Neuronal stem cell (in vitro differentiated cells): Measurements from ENCODE around the gene SHROOM1.

Experiments
- DNase-seq: peaks from one replicate; pipeline ENCODE4 v3.0.0-alpha.2; 2013; ENCODE audit warnings: low spot score
- H2AFZ ChIP-seq: one replicate; pipeline ENCODE4 v1.6.1; 2013; ENCODE audit warnings: mild to moderate bottlenecking, low read length, inconsistent platforms
- H2AK5ac ChIP-seq: 2 replicates; pipeline ENCODE4 v1.6.1; 2013; ENCODE audit warnings: low read depth, mild to moderate bottlenecking, inconsistent platforms, low read length, moderate library complexity, mixed read lengths
- H2BK120ac ChIP-seq: 2 replicates; pipeline ENCODE4 v1.6.1; 2013; ENCODE audit warnings: low read depth, mild to moderate bottlenecking, inconsistent platforms, low read length, moderate library complexity, mixed read lengths
- H2BK12ac ChIP-seq: one replicate; pipeline ENCODE4 v1.6.1; 2013; ENCODE audit warnings: low read length, inconsistent platforms
- H2BK15ac ChIP-seq: 2 replicates; pipeline ENCODE4 v1.6.1; 2013; ENCODE audit warnings: mild to moderate bottlenecking, low read length, inconsistent platforms, mixed read lengths
- H2BK5ac ChIP-seq: one replicate; pipeline ENCODE4 v1.6.1; 2013; ENCODE audit warnings: inconsistent platforms, mild to moderate bottlenecking, low read length, moderate library complexity
- H3K14ac ChIP-seq: one replicate; pipeline ENCODE4 v1.6.1; 2013; ENCODE audit warnings: low read length, inconsistent platforms
- H3K18ac ChIP-seq: 2 replicates; pipeline ENCODE4 v1.6.1; 2013; ENCODE audit warnings: low read length, inconsistent platforms
- H3K23ac ChIP-seq: 2 replicates; pipeline ENCODE4 v1.6.1; 2013; ENCODE audit warnings: low read depth, mild to moderate bottlenecking, mixed read lengths, low read length, inconsistent platforms; ENCODE audit not compliant: poor library complexity
- H3K27ac ChIP-seq: replicated peaks from 3 replicates; pipeline ENCODE4 v1.5.1; 2013; ENCODE audit warnings: low read length, inconsistent platforms
- H3K27me3 ChIP-seq, 3 experiments: 2 replicates each; pipeline ENCODE4 v1.6.1; 2013; ENCODE audit warnings: low read length in 3 of 3, mild to moderate bottlenecking in 2 of 3, inconsistent platforms in 1 of 3, low read depth in 1 of 3, mixed read lengths in 1 of 3, moderate library complexity in 1 of 3; ENCODE audit not compliant: control insufficient read depth in 3 of 3, insufficient read depth in 3 of 3
- H3K36me3 ChIP-seq, 2 donors: replicated peaks in 1 of 2; 2 replicates each; pipeline ENCODE4 v1.6.1; 2013; ENCODE audit warnings: low read length in 2 of 2; ENCODE audit not compliant: control insufficient read depth in 2 of 2, insufficient read depth in 2 of 2
- H3K4ac ChIP-seq: 2 replicates; pipeline ENCODE4 v1.6.1; 2013; ENCODE audit warnings: inconsistent platforms, mild to moderate bottlenecking, low read length, moderate library complexity
- H3K4me1 ChIP-seq, 2 donors: 1 replicate in 1 of 2; 2 replicates in 1 of 2; pipeline ENCODE4 v1.6.1; 2013; ENCODE audit warnings: low read length in 2 of 2, low read depth in 1 of 2; ENCODE audit not compliant: control insufficient read depth in 2 of 2, insufficient read depth in 1 of 2
- H3K4me2 ChIP-seq: one replicate; pipeline ENCODE4 v1.6.1; 2013; ENCODE audit warnings: mild to moderate bottlenecking, low read length, inconsistent platforms; ENCODE audit not compliant: insufficient read depth, poor library complexity, severe bottlenecking
- H3K4me3 ChIP-seq, 2 donors: 2 replicates each; pipeline ENCODE4 v1.5.1; 2013; ENCODE audit warnings: low read length in 2 of 2, mild to moderate bottlenecking in 2 of 2, inconsistent platforms in 1 of 2, moderate library complexity in 1 of 2
- H3K79me1 ChIP-seq: one replicate; pipeline ENCODE4 v1.6.1; 2013; ENCODE audit warnings: low read depth, mild to moderate bottlenecking, inconsistent platforms, low read length, moderate library complexity
- H3K9ac ChIP-seq: one replicate; pipeline ENCODE4 v1.6.1; 2013; ENCODE audit warnings: mild to moderate bottlenecking, low read depth, low read length, inconsistent platforms; ENCODE audit not compliant: poor library complexity
- H3K9me3 ChIP-seq, 2 donors: replicated peaks in 1 of 2; 2 replicates each; pipeline versions ENCODE3 to v1.6.1; 2013; ENCODE audit warnings: low read length in 2 of 2, mild to moderate bottlenecking in 2 of 2, inconsistent platforms in 1 of 2, low read depth in 1 of 2, mixed read lengths in 1 of 2, moderate library complexity in 1 of 2; ENCODE audit not compliant: control insufficient read depth in 2 of 2, insufficient read depth in 1 of 2
- H4K8ac ChIP-seq: one replicate; pipeline ENCODE4 v1.6.1; 2013; ENCODE audit warnings: low read depth, mild to moderate bottlenecking, inconsistent platforms, low read length, moderate library complexity
- H4K91ac ChIP-seq: one replicate; pipeline ENCODE4 v1.6.1; 2013; ENCODE audit warnings: low read length, low read depth, mild to moderate bottlenecking, inconsistent platforms; ENCODE audit not compliant: poor library complexity
- WGBS, 2 donors: extraction: QIAGEN DNeasy Blood & Tissue Kit; methylation state at CpG; one replicate each; pipeline ENCODE4 v1.1.7; 2013; ENCODE audit warnings: missing lambda C conversion rate in 2 of 2, mixed read lengths in 1 of 2; ENCODE audit not compliant: insufficient read length in 2 of 2, insufficient replicate concordance in 1 of 2; ENCODE audit errors: extremely low coverage in 2 of 2; 5-methylcytosine and 5-hydroxymethylcytosine counted together

The SHROOM1 gene

GRCh38 chr5:132788990-132789886 is 41.2 kb downstream of the SHROOM1 start:
- H2AFZ ChIP-seq = no peak overlapping the region
- H3K4ac ChIP-seq = no peak overlapping the region
- H3K4me1 ChIP-seq = no peaks in the 10 kb centered on the region
- H2BK120ac ChIP-seq = no peak overlapping the region
- no peak overlapping the region for H3K14ac ChIP-seq
- no peak overlapping the region for H3K23ac ChIP-seq
- H2BK5ac ChIP-seq = no peak overlapping the region
- H2BK12ac ChIP-seq = no peak overlapping the region
- no peak overlapping the region for H3K18ac ChIP-seq
- H3K4me2 ChIP-seq = no peak overlapping the region
- no peak overlapping the region for H3K27ac ChIP-seq
- no CpG with 5 or more reads among the region's 8 CpGs for WGBS, 2 donors
- H3K4me3 ChIP-seq = no peak overlapping the region
- DNase-seq = no peak
- H4K91ac ChIP-seq = no peak overlapping the region
- H2AK5ac ChIP-seq = no peak overlapping the region
- H3K79me1 ChIP-seq = no peaks in the 10 kb centered on the region
- H3K9ac ChIP-seq = no peak overlapping the region
- H3K36me3 ChIP-seq = no peaks in the 10 kb centered on the region
- H4K8ac ChIP-seq = no peak overlapping the region
- peaks cover 0 to 51% (median 0%) of the 10 kb centered on the region in 3 experiments for H3K27me3 ChIP-seq
- peaks cover 1 to 3% of the 10 kb centered on the region in 2 donors for H3K9me3 ChIP-seq
- no peak overlapping the region for H2BK15ac ChIP-seq

- Histone ChIP-seq H3K9ac (no peak overlapping the region), H3K18ac (no peak overlapping the region), H2AK5ac (no peak overlapping the region), H4K91ac (no peak overlapping the region), H3K4me1 (no peaks in the 10 kb centered on the region), H2BK5ac (no peak overlapping the region), H3K79me1 (no peaks in the 10 kb centered on the region), H3K9me3 (peaks cover 1 to 3% of the 10 kb centered on the region in 2 donors), H3K4me2 (no peak overlapping the region), H3K23ac (no peak overlapping the region), H2BK12ac (no peak overlapping the region), H2BK120ac (no peak overlapping the region), H4K8ac (no peak overlapping the region), H3K4me3 (no peak overlapping the region), H3K14ac (no peak overlapping the region), H2BK15ac (no peak overlapping the region), H3K27ac (no peak overlapping the region), H3K4ac (no peak overlapping the region), H3K27me3 (peaks cover 0 to 54% (median 0%) of the 10 kb centered on the region in 3 experiments), H3K36me3 (no peaks in the 10 kb centered on the region), H2AFZ (no peak overlapping the region)
- WGBS, 2 donors = no CpG with 5 or more reads among the region's 1 CpG
- DNase-seq = no peak
Observed at GRCh38 chr5:132788508-132788907, 41.9 kb downstream of the SHROOM1 start.

- Histone ChIP-seq H3K14ac (no peak overlapping the region), H2BK5ac (no peak overlapping the region), H3K27ac (no peak overlapping the region), H3K36me3 (no peaks in the 10 kb centered on the region), H2AFZ (no peak overlapping the region), H3K4me3 (no peak overlapping the region), H2BK12ac (no peak overlapping the region), H3K9me3 (peaks cover 1 to 3% of the 10 kb centered on the region in 2 donors), H3K23ac (no peak overlapping the region), H3K27me3 (peaks cover 0 to 53% (median 0%) of the 10 kb centered on the region in 3 experiments), H4K8ac (no peak overlapping the region), H2BK120ac (no peak overlapping the region), H2AK5ac (no peak overlapping the region), H3K4me2 (no peak overlapping the region), H3K79me1 (no peaks in the 10 kb centered on the region), H2BK15ac (no peak overlapping the region), H3K4ac (no peak overlapping the region), H3K9ac (no peak overlapping the region), H4K91ac (no peak overlapping the region), H3K4me1 (peaks cover 0 to 3% of the 10 kb centered on the region in 2 donors), H3K18ac (no peak overlapping the region)
- WGBS, 2 donors = no CpG with 5 or more reads among the region's 1 CpG
- DNase-seq = no peak
Observed at GRCh38 chr5:132787076-132787475, 43.4 kb downstream of the SHROOM1 start.

DNA sequence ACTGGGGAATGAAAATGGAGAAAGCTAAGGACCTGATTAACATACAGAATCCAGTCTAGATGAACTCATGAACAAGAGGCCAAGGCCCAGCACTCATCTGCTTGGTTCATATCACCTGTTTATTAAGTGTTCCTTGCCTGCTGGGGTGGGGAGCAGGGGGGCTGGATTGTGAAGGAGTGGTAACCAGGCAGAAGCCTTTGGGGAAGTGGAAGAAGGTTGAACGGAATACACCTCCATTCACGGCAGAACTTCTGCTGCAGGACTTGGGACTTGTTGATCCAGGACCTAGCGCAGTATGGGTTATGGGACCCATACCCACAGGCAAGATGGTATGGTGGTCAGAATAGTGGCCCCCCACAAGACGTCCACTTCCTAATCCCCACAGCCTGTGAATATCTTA is 44.6 kb downstream of the SHROOM1 start:
- Histone ChIP-seq H3K4me1 (peaks cover 0 to 3% of the 10 kb centered on the region in 2 donors), H3K9ac (no peak overlapping the region), H3K18ac (no peak overlapping the region), H3K27ac (no peak overlapping the region), H3K9me3 (peaks cover 1 to 3% of the 10 kb centered on the region in 2 donors), H2BK120ac (no peak overlapping the region), H4K8ac (no peak overlapping the region), H3K79me1 (no peaks in the 10 kb centered on the region), H2AK5ac (no peak overlapping the region), H3K23ac (no peak overlapping the region), H3K4me3 (no peak overlapping the region), H2BK12ac (no peak overlapping the region), H4K91ac (no peak overlapping the region), H2BK5ac (no peak overlapping the region), H3K4me2 (no peak overlapping the region), H3K14ac (no peak overlapping the region), H2BK15ac (no peak overlapping the region), H2AFZ (no peak overlapping the region), H3K4ac (no peak overlapping the region), H3K36me3 (no peaks in the 10 kb centered on the region), H3K27me3 (peaks cover 0 to 59% (median 0%) of the 10 kb centered on the region in 3 experiments)
- no CpG with 5 or more reads among the region's 4 CpGs for WGBS, 2 donors
- DNase-seq = no peak
